Caco-2 (cell line): ENCODE data around the gene CCNL2. TPM values are rescaled to one million over a fixed set of nuclear protein-coding genes. Genes with fewer than 3 reads are reported as not detected.
A peak's percentile ranks its signal among the peaks of the same experiment; 100 is the strongest.
"Not testable (repeated sequence)": the region's sequence is repeated elsewhere in the genome, so short reads cannot be mapped to it uniquely, and the experiment has no call there.

Experiments
- BruUV-seq: library from RNA; stranded (reverse); fragments of 400-500 nt; replicated peaks from 2 replicates; lab custom pipeline; 2021; lab: Mats Ljungman, UMichigan
- CTCF ChIA-PET: fragments of 300-600 bp; sonication (Branson Sonifier 250); formaldehyde crosslinking; loops from one replicate; lab custom pipeline; 2022; ENCODE audit warnings: antibody characterized with exemption; lab: Charles Lee
- POLR2A ChIA-PET: fragments of 300-600 bp; sonication (Branson Sonifier 250); formaldehyde crosslinking; loops from one replicate; lab custom pipeline; 2022; ENCODE audit warnings: antibody characterized with exemption; lab: Charles Lee
- DNase-seq, 2 experiments: peaks; one replicate each; pipeline versions ENCODE4 v3.0.0 to v3.0.0-alpha.2; 2020 to 2022
- H3K27me3 ChIP-seq: replicated peaks from 2 replicates; pipeline ENCODE4 v1.6.0; 2011; ENCODE audit warnings: low read length; ENCODE audit not compliant: control insufficient read depth, insufficient read depth
- H3K36me3 ChIP-seq: 2 replicates; pipeline ENCODE4 v1.5.1; 2011; ENCODE audit warnings: low read length; ENCODE audit not compliant: control insufficient read depth, insufficient read depth
- H3K4me1 ChIP-seq: fragments of 250-450 bp; sonication (Bioruptor Pico); 2 replicates; pipeline ENCODE4 v1.5.1; 2020; ENCODE audit warnings: mild to moderate bottlenecking
- H3K4me3 ChIP-seq: 2 replicates; pipeline ENCODE4 v1.5.1; 2011; ENCODE audit warnings: low read depth, mild to moderate bottlenecking, control low read depth, low read length
- H3K9me3 ChIP-seq: fragments of 250-450 bp; sonication (Bioruptor Pico); 2 replicates; pipeline ENCODE4 v1.5.1; 2020; ENCODE audit warnings: mild to moderate bottlenecking, moderate library complexity
- H3K27ac Mint-ChIP-seq: one replicate; pipeline ENCODE4 v1.8.0; 2022; ENCODE audit warnings: mixed read lengths; ENCODE audit not compliant: unreplicated experiment
- H3K27me3 Mint-ChIP-seq: one replicate; pipeline ENCODE4 v1.8.0; 2022; ENCODE audit warnings: mixed read lengths; ENCODE audit not compliant: insufficient read depth, unreplicated experiment
- H3K36me3 Mint-ChIP-seq: one replicate; pipeline ENCODE4 v1.8.0; 2022; ENCODE audit warnings: mild to moderate bottlenecking, mixed read lengths; ENCODE audit not compliant: insufficient read depth, unreplicated experiment
- H3K4me1 Mint-ChIP-seq: one replicate; pipeline ENCODE4 v1.8.0; 2022; ENCODE audit warnings: low read depth, mixed read lengths; ENCODE audit not compliant: unreplicated experiment
- H3K4me3 Mint-ChIP-seq: one replicate; pipeline ENCODE4 v1.8.0; 2022; ENCODE audit warnings: mild to moderate bottlenecking, moderate library complexity, mixed read lengths; ENCODE audit not compliant: unreplicated experiment
- H3K9me3 Mint-ChIP-seq: one replicate; pipeline ENCODE4 v1.8.0; 2022; ENCODE audit warnings: mixed read lengths; ENCODE audit not compliant: unreplicated experiment
- intact Hi-C: fragments of 100-400 bp; cut with micrococcal nuclease; formaldehyde crosslinking; loops from one replicate; pipeline ENCODE4 v1.10.0; 2022; ENCODE audit not compliant: unreplicated experiment
- total RNA-seq: library from RNA; stranded (reverse); gene quantifications from 2 replicates; pipeline ENCODE4 v1.2.3, GENCODE V29; 2022
- TF ChIP-seq, protein P1 (sequence below), 2 experiments: fragments of 200-600 bp in 1 of 2; IDR thresholded peaks; 1 replicate in 1 of 2; 2 replicates in 1 of 2; pipeline versions ENCODE4 v1.5.1 to v1.8.0; 2011 to 2022; ENCODE audit warnings: antibody characterized with exemption in 1 of 2, control low read depth in 1 of 2, inconsistent platforms in 1 of 2, low read depth in 1 of 2, low read length in 1 of 2, mild to moderate bottlenecking in 1 of 2, moderate library complexity in 1 of 2; ENCODE audit not compliant: insufficient read depth in 1 of 2, severe bottlenecking in 1 of 2, unreplicated experiment in 1 of 2

CCNL2 gene
- total RNA-seq, 1 experiment from 2014 or later, result 147 TPM

DNA sequence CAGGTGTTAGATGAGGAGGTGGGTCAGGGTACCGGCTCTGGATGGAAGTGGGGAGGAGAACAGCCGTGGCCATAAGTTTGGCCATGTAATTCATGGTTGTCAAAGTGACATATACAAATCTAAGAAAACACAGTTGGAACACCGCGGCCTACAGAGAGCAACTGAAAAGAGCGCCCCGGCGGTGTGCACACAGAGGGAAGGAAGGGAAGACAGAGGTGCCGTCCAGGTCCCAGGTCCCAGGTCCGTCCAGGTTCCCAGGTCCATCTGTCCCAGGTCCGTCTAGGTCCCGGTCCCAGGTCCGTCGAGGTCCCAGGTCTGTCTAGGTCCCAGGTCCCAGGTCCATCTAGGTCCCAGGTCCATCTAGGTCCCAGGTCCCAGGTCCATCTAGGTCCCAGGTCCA, 12.5 kb upstream of the CCNL2 start:
- TF ChIP-seq, protein P1, sequence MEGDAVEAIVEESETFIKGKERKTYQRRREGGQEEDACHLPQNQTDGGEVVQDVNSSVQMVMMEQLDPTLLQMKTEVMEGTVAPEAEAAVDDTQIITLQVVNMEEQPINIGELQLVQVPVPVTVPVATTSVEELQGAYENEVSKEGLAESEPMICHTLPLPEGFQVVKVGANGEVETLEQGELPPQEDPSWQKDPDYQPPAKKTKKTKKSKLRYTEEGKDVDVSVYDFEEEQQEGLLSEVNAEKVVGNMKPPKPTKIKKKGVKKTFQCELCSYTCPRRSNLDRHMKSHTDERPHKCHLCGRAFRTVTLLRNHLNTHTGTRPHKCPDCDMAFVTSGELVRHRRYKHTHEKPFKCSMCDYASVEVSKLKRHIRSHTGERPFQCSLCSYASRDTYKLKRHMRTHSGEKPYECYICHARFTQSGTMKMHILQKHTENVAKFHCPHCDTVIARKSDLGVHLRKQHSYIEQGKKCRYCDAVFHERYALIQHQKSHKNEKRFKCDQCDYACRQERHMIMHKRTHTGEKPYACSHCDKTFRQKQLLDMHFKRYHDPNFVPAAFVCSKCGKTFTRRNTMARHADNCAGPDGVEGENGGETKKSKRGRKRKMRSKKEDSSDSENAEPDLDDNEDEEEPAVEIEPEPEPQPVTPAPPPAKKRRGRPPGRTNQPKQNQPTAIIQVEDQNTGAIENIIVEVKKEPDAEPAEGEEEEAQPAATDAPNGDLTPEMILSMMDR (IDR thresholded peaks at IDR 0.05; ENCODE audit: insufficient read depth in 1 of 2, low read depth in 1 of 2, low read length in 1 of 2, severe bottlenecking in 1 of 2, unreplicated experiment in 1 of 2), result no peak
- Mint-ChIP-seq H3K27me3 (no peaks in the 10 kb centered on the region), H3K36me3 (peaks cover 39% of the 10 kb centered on the region), H3K9me3 (no peaks in the 10 kb centered on the region), H3K27ac (no peak overlapping the region), H3K4me1 (no peaks in the 10 kb centered on the region), H3K4me3 (no peak overlapping the region)
- Histone ChIP-seq H3K4me3 (no peak overlapping the region), H3K27me3 (no peaks in the 10 kb centered on the region), H3K4me1 (no peaks in the 10 kb centered on the region), H3K9me3 (no peaks in the 10 kb centered on the region), H3K36me3 (no peaks in the 10 kb centered on the region)
- intact Hi-C loops, result no loop called here
- ChIA-PET POLR2A (no interaction called here), CTCF (no interaction called here)
- DNase-seq, result no peak
- no TSS peak for BruUV-seq

- H3K27ac Mint-ChIP-seq, H3K9me3 Mint-ChIP-seq, BruUV-seq, H3K4me1 Mint-ChIP-seq, H3K27me3 Mint-ChIP-seq, H3K4me1 ChIP-seq, CTCF ChIA-PET, POLR2A ChIA-PET, intact Hi-C loops, DNase-seq, H3K4me3 ChIP-seq, H3K27me3 ChIP-seq, H3K9me3 ChIP-seq, H3K4me3 Mint-ChIP-seq, H3K36me3 ChIP-seq: not testable (repeated sequence)
- H3K36me3 Mint-ChIP-seq, result peaks cover 51% of the 10 kb centered on the region
Measured at GRCh38 chr1:1410238-1410637, 11.1 kb upstream of the CCNL2 start.

DNA sequence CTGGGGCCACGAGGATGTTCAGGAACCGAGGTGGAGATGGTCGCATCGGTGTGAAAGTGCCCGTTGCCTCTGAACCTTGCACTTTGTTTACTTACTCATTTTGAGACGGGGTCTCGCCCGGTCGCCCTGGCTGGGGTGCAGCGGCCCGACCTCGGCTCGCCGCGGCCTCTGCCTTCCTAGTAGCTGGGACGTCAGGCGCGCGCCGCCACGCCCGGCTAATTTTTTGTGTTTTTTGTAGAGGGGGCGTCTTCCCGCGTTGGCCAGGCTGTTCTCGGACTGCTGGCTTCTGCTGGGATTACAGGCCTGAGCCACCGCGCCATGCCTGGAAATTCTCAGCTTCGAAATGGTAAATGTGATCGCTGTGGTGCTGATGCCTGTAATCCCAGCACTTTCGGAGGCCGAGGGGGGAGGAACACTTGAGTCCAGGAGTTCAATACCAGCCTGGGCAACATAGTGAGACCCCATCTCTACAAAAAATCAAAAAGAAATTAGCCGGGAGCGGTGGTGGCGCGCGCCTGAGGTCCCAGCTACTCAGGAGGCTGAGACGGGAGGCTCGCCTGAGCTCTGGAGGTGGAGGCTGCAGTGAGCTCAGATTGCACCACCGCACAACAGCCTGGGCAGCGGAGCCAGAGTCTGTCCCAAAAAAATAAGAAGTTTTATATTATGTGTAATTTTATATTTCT, 8.6 kb upstream of the CCNL2 start:
- Mint-ChIP-seq H3K4me3 (peak overlapping the region; percentile 87), H3K36me3 (peaks cover 74% of the 10 kb centered on the region), H3K27me3 (no peaks in the 10 kb centered on the region), H3K27ac (peak overlapping the region; percentile 70), H3K4me1 (no peaks in the 10 kb centered on the region), H3K9me3 (no peaks in the 10 kb centered on the region)
- H3K4me1 ChIP-seq, result no peaks in the 10 kb centered on the region
- CTCF ChIA-PET, result interaction anchor here (0.7 to 0.8 kb wide), 3 partner anchors 8 to 36 kb away, joined by 3 read pairs; no protein-coding TSS in a partner anchor
- BruUV-seq, result no TSS peak
- H3K36me3 ChIP-seq, result 0 out of 2 replicates have a peak, but pooled peaks cover 2% of the 10 kb centered on the region
- intact Hi-C loops, result loop anchor here (1.0 kb wide), 1 partner anchor 26 kb away; no protein-coding TSS in a partner anchor
- TF ChIP-seq, protein P1 (IDR thresholded peaks at IDR 0.05; ENCODE audit: insufficient read depth in 1 of 2, low read depth in 1 of 2, low read length in 1 of 2, severe bottlenecking in 1 of 2, unreplicated experiment in 1 of 2), result no peak
- no peaks in the 10 kb centered on the region for H3K27me3 ChIP-seq
- DNase-seq, result peak in 1 of 2 experiments; percentile 46
- peak overlapping the region; percentile 86 for H3K4me3 ChIP-seq
- POLR2A ChIA-PET, result interaction anchor here (0.5 to 1.3 kb wide), 4 partner anchors 9 to 32 kb away, joined by 3 to 14 read pairs (median 6); partner anchors contain the start of genes AURKAIP1 and CCNL2
- no peaks in the 10 kb centered on the region for H3K9me3 ChIP-seq
